GM10248 (cell line): ENCODE data around the gene NT5DC3.

Source experiments
- CTCF ChIA-PET: fragments of 300-600 bp; sonication (Branson Sonifier 250); formaldehyde crosslinking; extraction: SDS; loops from one replicate; lab custom pipeline; 2021; ENCODE audit warnings: antibody characterized with exemption; lab: Yijun Ruan, JAX
- POLR2A ChIA-PET: fragments of 350-650 bp; sonication (Branson Sonifier 250); formaldehyde crosslinking; extraction: SDS; loops from one replicate; lab custom pipeline; 2020; ENCODE audit warnings: antibody characterized with exemption; lab: Yijun Ruan, JAX
- DNase-seq: peaks from one replicate; pipeline ENCODE4 v3.0.0; 2012; ENCODE audit errors: extremely low spot score
- TF ChIP-seq, protein P1 (sequence below): IDR thresholded peaks from 2 replicates; pipeline ENCODE4 v1.5.1; 2012; ENCODE audit warnings: mild to moderate bottlenecking, low read depth; ENCODE audit errors: extremely low read depth, missing control alignments, control extremely low read depth

The NT5DC3 gene

GRCh38 chr12:103844305-103844704, 3.3 kb upstream of the NT5DC3 start:
- ChIA-PET POLR2A (no interaction called here), CTCF (no interaction called here)
- TF ChIP-seq, protein P1, sequence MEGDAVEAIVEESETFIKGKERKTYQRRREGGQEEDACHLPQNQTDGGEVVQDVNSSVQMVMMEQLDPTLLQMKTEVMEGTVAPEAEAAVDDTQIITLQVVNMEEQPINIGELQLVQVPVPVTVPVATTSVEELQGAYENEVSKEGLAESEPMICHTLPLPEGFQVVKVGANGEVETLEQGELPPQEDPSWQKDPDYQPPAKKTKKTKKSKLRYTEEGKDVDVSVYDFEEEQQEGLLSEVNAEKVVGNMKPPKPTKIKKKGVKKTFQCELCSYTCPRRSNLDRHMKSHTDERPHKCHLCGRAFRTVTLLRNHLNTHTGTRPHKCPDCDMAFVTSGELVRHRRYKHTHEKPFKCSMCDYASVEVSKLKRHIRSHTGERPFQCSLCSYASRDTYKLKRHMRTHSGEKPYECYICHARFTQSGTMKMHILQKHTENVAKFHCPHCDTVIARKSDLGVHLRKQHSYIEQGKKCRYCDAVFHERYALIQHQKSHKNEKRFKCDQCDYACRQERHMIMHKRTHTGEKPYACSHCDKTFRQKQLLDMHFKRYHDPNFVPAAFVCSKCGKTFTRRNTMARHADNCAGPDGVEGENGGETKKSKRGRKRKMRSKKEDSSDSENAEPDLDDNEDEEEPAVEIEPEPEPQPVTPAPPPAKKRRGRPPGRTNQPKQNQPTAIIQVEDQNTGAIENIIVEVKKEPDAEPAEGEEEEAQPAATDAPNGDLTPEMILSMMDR, result no peak
- no peak for DNase-seq

GRCh38 chr12:103841690-103842584, 903 bp upstream of the NT5DC3 start:
- CTCF ChIA-PET, result interaction anchor here (0.7 to 1.9 kb wide), 7 partner anchors 9 to 450 kb away, joined by 3 to 6 read pairs (median 3); no protein-coding TSS in a partner anchor
- POLR2A ChIA-PET, result interaction anchor here (0.7 kb wide), 1 partner anchor 222 kb away, joined by 3 read pairs; the partner anchor contains the start of gene HCFC2
- TF ChIP-seq, protein P1, result no peak
- peak; percentile 48 for DNase-seq

DNA sequence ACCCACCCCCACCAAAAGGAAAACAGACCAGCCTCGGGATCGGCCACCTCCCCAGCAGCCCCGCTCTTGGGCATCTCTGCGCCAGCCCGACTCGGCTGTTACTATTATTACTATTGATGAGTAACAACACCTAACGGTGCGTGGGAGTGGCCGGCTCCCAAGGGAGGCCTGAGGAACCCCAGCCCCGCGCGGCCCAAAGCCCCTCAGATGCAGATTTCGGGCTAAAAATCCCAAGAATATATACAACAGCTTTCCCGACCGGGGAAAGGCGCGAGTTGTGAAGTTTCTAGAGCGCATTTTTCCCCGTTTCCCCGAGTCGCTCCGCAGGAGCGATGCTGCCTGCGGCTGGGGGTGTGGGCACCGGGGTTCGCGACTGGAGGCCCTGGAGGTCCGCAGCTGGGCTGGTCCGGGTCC, 565 bp downstream of the NT5DC3 start:
- TF ChIP-seq, protein P1, result no peak
- peak; percentile 46 for DNase-seq
- ChIA-PET CTCF (interaction anchor here (1.4 kb wide), 1 partner anchor 451 kb away, joined by 3 read pairs; no protein-coding TSS in a partner anchor), POLR2A (interaction anchor here (0.7 kb wide), 1 partner anchor 98 kb away, joined by 3 read pairs; no protein-coding TSS in a partner anchor)

DNA sequence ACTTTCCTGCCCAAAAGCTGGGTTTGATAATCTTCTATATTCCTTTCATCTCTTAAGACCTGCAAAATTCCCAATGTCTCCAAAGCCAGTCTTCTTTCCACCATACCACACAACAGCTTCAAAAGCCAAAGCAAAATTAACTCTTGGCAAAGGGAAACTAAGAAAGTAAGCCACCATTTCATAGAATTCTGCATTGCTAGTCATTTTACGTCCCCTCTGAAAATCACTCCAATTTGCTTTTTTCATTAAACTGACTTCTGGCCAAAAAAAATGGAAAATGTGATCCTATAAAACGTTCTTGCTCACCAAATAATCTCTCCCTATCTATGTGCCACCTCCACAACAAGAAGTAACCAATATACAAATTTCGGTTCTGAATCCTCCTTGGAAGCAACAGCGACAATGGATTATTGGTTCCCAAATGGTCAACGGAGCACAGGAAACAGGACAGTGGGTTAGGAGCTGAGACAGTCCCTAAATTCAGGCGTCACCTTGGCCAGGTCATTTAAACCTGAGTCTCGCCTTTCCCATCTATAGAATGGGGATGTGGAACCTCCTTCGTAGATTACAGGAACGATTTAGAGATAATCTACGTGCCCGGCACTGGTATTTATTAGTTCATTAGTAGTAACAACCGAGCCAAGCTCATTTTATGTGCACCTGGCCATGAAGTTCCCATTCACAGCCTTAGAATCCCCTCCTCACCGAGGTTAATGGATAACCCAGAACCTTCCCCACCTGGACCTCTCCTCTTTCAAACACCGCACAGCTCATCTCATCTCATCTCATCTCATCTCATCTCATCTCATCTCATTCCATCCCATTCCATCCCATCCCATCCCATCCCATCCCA, 1.2 kb downstream of the NT5DC3 start:
- TF ChIP-seq, protein P1, result no peak
- DNase-seq, result no peak
- CTCF ChIA-PET, result interaction anchor here (1.4 kb wide), 1 partner anchor 452 kb away, joined by 3 read pairs; no protein-coding TSS in a partner anchor
- POLR2A ChIA-PET, result no interaction called here

DNA sequence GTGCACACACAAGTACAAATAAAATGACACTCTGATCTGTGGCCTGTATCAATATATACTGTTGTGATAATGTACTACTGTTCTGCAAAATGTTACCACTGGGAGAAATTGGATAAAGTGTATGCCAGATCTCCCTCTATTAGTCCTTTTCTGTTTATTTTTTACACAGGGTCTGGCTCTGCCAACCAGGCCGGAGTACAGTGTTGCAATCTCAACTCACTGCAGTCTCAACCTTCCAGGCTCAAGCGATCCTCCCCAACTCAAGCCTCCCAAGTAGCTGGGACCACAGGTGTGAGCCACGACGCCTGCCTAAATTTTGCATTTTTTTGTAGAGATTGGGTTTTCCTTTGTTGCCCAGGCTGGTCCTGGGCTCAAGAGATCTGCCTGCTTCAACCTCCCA, 1.9 kb downstream of the NT5DC3 start:
- no peak for DNase-seq
- ChIA-PET CTCF (no interaction called here), POLR2A (no interaction called here)
- TF ChIP-seq, protein P1, result no peak

- TF ChIP-seq, protein P1, result no peak
- no peak for DNase-seq
- CTCF ChIA-PET, result no interaction called here
- POLR2A ChIA-PET, result no interaction called here
Measured at GRCh38 chr12:103838254-103838914, 2.6 kb downstream of the NT5DC3 start.
